ENCODE data around the gene RND3.

DNA sequence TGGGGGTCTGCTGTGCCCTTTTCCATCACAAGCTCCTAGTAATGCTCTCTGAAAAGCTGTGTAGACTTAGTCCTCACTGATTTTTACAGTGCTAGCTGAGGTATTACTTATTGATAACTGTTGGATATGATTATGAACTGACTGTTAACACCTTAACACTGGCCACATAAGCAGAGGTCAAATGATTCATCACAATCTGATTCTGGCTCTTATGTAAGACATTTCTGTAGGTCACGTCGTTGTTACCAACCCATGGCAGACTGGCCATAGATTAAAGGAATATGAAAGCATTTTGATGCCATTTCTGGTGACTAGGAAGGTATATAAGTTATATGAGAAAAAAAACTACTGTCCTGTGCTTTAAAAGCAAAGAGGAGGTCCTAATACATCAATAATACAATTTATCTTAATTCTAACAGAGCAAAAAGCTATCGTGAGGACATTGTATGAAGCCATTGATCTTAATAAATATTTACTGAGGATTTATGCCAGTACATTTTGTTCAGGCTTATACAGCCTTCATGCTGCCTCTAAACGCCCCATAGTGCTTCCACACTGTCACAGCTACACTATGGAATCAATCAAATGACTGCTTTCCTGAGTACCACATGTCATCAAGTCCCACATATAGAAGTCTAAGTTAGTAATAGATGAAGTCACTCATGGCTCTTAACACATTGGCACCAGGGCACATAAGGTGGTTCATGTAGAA lies 6.9 kb upstream of the RND3 start:
- no peak for TF ChIP-seq EZH2 (IDR thresholded peaks at IDR 0.05; ENCODE audit: insufficient read depth, poor library complexity, severe bottlenecking)
- no peak for TF ChIP-seq EZH2phosphoT487 (IDR thresholded peaks at IDR 0.05; ENCODE audit: insufficient read depth, low read depth)
